CD14-positive monocyte (primary cell): ENCODE data around the gene CSGALNACT2. TPM values are rescaled to one million over a fixed set of nuclear protein-coding genes. Genes with fewer than 3 reads are reported as not detected.

Experiments
- DNase-seq, 3 donors: peaks; one replicate each; pipeline ENCODE4 v3.0.0-alpha.2; 2011 to 2022
- H2AFZ ChIP-seq: 2 replicates; pipeline ENCODE4 v1.6.0; 2012; ENCODE audit warnings: mild to moderate bottlenecking, low read depth, low read length, inconsistent platforms; ENCODE audit not compliant: insufficient read depth, poor library complexity, severe bottlenecking
- H3K27ac ChIP-seq, 2 donors: 1 replicate in 1 of 2; 2 replicates in 1 of 2; pipeline ENCODE4 v1.5.1; 2012 to 2013; ENCODE audit warnings: low read length in 2 of 2, control low read depth in 1 of 2, inconsistent platforms in 1 of 2, low read depth in 1 of 2, mild to moderate bottlenecking in 1 of 2
- H3K27me3 ChIP-seq, 2 donors: one replicate each; pipeline versions ENCODE4 v1.6.0 to v1.6.1; 2011 to 2013; ENCODE audit warnings: low read length in 2 of 2; ENCODE audit not compliant: control insufficient read depth in 2 of 2, insufficient read depth in 2 of 2
- H3K36me3 ChIP-seq, 2 donors: replicated peaks in 1 of 2; 1 replicate in 1 of 2; 2 replicates in 1 of 2; pipeline versions ENCODE4 v1.5.1 to v1.6.1; 2012 to 2013; ENCODE audit warnings: low read length in 2 of 2, control low read depth in 1 of 2, inconsistent platforms in 1 of 2, mild to moderate bottlenecking in 1 of 2; ENCODE audit not compliant: insufficient read depth in 2 of 2, control insufficient read depth in 1 of 2
- H3K4me1 ChIP-seq, 2 donors: 1 replicate in 1 of 2; 2 replicates in 1 of 2; pipeline versions ENCODE4 v1.5.1 to v1.6.1; 2012 to 2013; ENCODE audit warnings: low read length in 2 of 2, control low read depth in 1 of 2, inconsistent platforms in 1 of 2, mild to moderate bottlenecking in 1 of 2, moderate library complexity in 1 of 2; ENCODE audit not compliant: insufficient read depth in 2 of 2, control insufficient read depth in 1 of 2
- H3K4me2 ChIP-seq: replicated peaks from 2 replicates; pipeline ENCODE3; 2012; ENCODE audit warnings: low read length, moderate library complexity, mild to moderate bottlenecking; ENCODE audit not compliant: poor library complexity, severe bottlenecking; ENCODE audit errors: extremely low read depth
- H3K4me3 ChIP-seq, 3 experiments: fragments of 200-600 bp in 1 of 3; sonication (generic) in 1 of 3; replicated peaks in 1 of 3; 1 replicate in 2 of 3; 2 replicates in 1 of 3; pipeline ENCODE4 v1.5.1; 2011 to 2013; ENCODE audit warnings: low read length in 3 of 3, mild to moderate bottlenecking in 3 of 3, control low read depth in 2 of 3, low read depth in 2 of 3, inconsistent platforms in 1 of 3, moderate library complexity in 1 of 3
- H3K79me2 ChIP-seq: 2 replicates; pipeline ENCODE4 v1.6.0; 2012; ENCODE audit warnings: mild to moderate bottlenecking, control low read depth, inconsistent platforms, low read length, moderate library complexity; ENCODE audit not compliant: insufficient read depth
- H3K9ac ChIP-seq: 2 replicates; pipeline ENCODE4 v1.6.0; 2017; ENCODE audit warnings: low read length, mild to moderate bottlenecking; ENCODE audit not compliant: insufficient read depth, poor library complexity, severe bottlenecking
- H3K9me3 ChIP-seq, 2 donors: replicated peaks in 1 of 2; 1 replicate in 1 of 2; 2 replicates in 1 of 2; pipeline versions ENCODE4 v1.5.1 to v1.6.1; 2012 to 2013; ENCODE audit warnings: low read length in 2 of 2, control low read depth in 1 of 2; ENCODE audit not compliant: control insufficient read depth in 1 of 2, insufficient read depth in 1 of 2
- H4K20me1 ChIP-seq: 2 replicates; pipeline ENCODE4 v1.6.0; 2012; ENCODE audit warnings: mild to moderate bottlenecking, low read length, control low read depth, moderate library complexity; ENCODE audit not compliant: insufficient read depth
- H3K27ac Mint-ChIP-seq, 7 donors: one replicate each; pipeline ENCODE4 v1.8.0; 2020; ENCODE audit warnings: mild to moderate bottlenecking in 7 of 7, mixed read lengths in 7 of 7, moderate library complexity in 6 of 7, inconsistent platforms in 2 of 7
- H3K27me3 Mint-ChIP-seq, 3 donors: one replicate each; pipeline ENCODE4 v1.8.0; 2021 to 2022; ENCODE audit warnings: low read depth in 3 of 3, mild to moderate bottlenecking in 3 of 3, mixed read lengths in 3 of 3, moderate library complexity in 3 of 3, inconsistent platforms in 1 of 3
- H3K36me3 Mint-ChIP-seq, 2 donors: one replicate each; pipeline ENCODE4 v1.8.0; 2020; ENCODE audit warnings: mixed read lengths in 2 of 2, inconsistent platforms in 1 of 2, mild to moderate bottlenecking in 1 of 2
- H3K4me1 Mint-ChIP-seq: one replicate; pipeline ENCODE4 v1.8.0; 2020; ENCODE audit warnings: mild to moderate bottlenecking, mixed read lengths
- H3K4me3 Mint-ChIP-seq, 2 donors: one replicate each; pipeline ENCODE4 v1.8.0; 2020; ENCODE audit warnings: mild to moderate bottlenecking in 2 of 2, mixed read lengths in 2 of 2, moderate library complexity in 1 of 2
- H3K9me3 Mint-ChIP-seq, 7 donors: one replicate each; pipeline ENCODE4 v1.8.0; 2020 to 2022; ENCODE audit warnings: mixed read lengths in 7 of 7, mild to moderate bottlenecking in 6 of 7, moderate library complexity in 6 of 7, inconsistent platforms in 2 of 7
- WGBS: methylation state at CpG from one replicate; pipeline ENCODE4 v1.1.5; 2013; ENCODE audit warnings: missing lambda C conversion rate; ENCODE audit not compliant: insufficient coverage; 5-methylcytosine and 5-hydroxymethylcytosine counted together
- intact Hi-C, 2 donors: fragments of 100-400 bp; cut with micrococcal nuclease; formaldehyde crosslinking; loops; one replicate each; pipeline versions ENCODE4 v1.15.0 to v1.15.1; 2023
- polyA plus RNA-seq, 3 donors: library from polyadenylated mRNA; depleted of rRNA in 1 of 3; unstranded in 2 of 3; stranded (reverse) in 1 of 3; fragments of 300-500 nt in 2 of 3; fragments of >200 nt in 1 of 3; fragmentation: Illumina TruSeq in 2 of 3; gene quantifications; 1 replicate in 2 of 3; 2 replicates in 1 of 3; pipeline ENCODE4 v1.2.3, GENCODE V29; 2012 to 2021
- TF ChIP-seq, protein P1 (sequence below): fragments of 200-600 bp; IDR thresholded peaks from one replicate; pipeline ENCODE4 v1.8.0; 2022; ENCODE audit warnings: antibody characterized with exemption, mild to moderate bottlenecking

CSGALNACT2 gene
- polyA plus RNA-seq, 3 donors: 43.7 to 80.1 (median 48.2) TPM

DNA sequence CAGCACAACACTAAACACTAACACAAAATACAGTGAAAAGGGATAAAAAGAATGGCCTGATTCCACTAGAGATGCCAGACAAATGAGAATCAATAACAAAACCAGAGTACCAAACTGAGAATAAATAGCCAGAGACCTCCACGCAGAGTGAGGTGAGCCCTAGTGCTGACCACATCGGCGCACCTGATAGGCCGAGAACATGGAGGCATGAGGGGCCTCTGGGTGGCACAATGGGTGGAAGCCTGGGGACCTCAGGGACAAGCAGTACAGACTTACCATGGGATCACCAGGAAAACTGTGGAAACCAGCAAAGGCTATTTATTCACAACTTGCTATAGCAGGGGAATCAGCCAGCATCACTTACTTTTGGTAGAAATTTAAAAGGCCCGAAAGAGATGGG lies 1.8 kb upstream of the CSGALNACT2 start:
- Mint-ChIP-seq H3K4me3 (peak overlapping the region in 1 of 2 donors; percentile 97), H3K27ac (peak overlapping the region in 3 of 7 donors; percentile 5 to 96 (median 18)), H3K4me1 (peaks cover 55% of the 10 kb centered on the region), H3K36me3 (peaks cover 17 to 18% of the 10 kb centered on the region in 2 donors), H3K9me3 (peaks cover 0 to 2% (median 0%) of the 10 kb centered on the region in 7 donors), H3K27me3 (peaks cover 2 to 4% (median 3%) of the 10 kb centered on the region in 3 donors)
- Histone ChIP-seq H4K20me1 (peaks cover 10% of the 10 kb centered on the region), H3K27ac (no peak overlapping the region), H3K4me1 (peaks cover 40 to 71% of the 10 kb centered on the region in 2 donors), H3K36me3 (no peaks in the 10 kb centered on the region), H3K27me3 (no peaks in the 10 kb centered on the region), H3K4me3 (no peak overlapping the region), H3K4me2 (no peak overlapping the region), H3K9ac (no peak overlapping the region), H2AFZ (no peak overlapping the region), H3K79me2 (peaks cover 58% of the 10 kb centered on the region), H3K9me3 (no peaks in the 10 kb centered on the region)
- intact Hi-C loops: loop anchor here in 1 of 2 donors (5.0 kb wide), 1 partner anchor 36 kb away; no protein-coding TSS in a partner anchor
- 95% methylated on average over 4 of the region's 5 CpGs for WGBS
- DNase-seq: no peak
- TF ChIP-seq, protein P1, sequence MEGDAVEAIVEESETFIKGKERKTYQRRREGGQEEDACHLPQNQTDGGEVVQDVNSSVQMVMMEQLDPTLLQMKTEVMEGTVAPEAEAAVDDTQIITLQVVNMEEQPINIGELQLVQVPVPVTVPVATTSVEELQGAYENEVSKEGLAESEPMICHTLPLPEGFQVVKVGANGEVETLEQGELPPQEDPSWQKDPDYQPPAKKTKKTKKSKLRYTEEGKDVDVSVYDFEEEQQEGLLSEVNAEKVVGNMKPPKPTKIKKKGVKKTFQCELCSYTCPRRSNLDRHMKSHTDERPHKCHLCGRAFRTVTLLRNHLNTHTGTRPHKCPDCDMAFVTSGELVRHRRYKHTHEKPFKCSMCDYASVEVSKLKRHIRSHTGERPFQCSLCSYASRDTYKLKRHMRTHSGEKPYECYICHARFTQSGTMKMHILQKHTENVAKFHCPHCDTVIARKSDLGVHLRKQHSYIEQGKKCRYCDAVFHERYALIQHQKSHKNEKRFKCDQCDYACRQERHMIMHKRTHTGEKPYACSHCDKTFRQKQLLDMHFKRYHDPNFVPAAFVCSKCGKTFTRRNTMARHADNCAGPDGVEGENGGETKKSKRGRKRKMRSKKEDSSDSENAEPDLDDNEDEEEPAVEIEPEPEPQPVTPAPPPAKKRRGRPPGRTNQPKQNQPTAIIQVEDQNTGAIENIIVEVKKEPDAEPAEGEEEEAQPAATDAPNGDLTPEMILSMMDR: no peak

DNA sequence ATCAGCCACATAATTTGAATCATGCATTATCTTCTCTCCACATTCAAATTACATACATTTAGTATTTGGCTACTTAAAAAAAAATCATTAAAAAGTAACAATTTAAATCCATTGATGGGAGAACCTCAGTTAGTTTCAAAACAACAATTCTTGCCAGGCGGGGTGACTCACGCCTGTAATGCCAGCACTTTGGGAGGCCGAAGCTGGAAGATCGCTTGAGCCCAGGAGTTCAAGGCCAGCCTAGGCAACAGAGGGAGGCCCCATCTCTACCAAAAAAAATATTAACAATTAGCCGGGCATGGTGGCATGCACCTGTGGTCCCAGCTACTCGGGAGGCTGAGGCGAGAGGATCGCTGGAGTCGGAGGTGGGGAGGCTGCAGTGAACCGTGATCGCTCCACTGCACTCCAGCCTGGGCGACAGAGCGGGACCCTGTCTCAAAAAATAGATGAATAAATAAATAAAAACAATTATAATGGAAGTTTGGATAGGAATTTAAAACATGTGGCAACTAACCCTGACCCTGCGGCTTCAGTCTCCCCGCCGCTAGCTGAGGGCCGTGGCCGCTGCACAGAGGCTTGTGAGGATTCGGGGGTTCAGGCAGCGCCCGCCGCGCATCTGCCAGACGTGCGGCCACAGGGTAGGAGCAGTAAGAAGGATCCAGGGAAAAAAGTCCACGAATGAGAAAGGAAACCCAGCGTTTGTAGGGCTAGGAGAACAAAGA lies 1.1 kb upstream of the CSGALNACT2 start:
- intact Hi-C loops: loop anchor here in 1 of 2 donors (5.0 kb wide), 1 partner anchor 35 kb away; no protein-coding TSS in a partner anchor
- peak overlapping the region; percentile 69 for H2AFZ ChIP-seq
- Mint-ChIP-seq H3K27ac (peak overlapping the region; percentile 93 to 98 (median 97)), H3K27me3 (peaks cover 0 to 4% (median under 1%) of the 10 kb centered on the region in 3 donors), H3K4me3 (peak overlapping the region; percentile 95 to 97), H3K9me3 (peaks cover 0 to 2% (median 0%) of the 10 kb centered on the region in 7 donors), H3K4me1 (peaks cover 59% of the 10 kb centered on the region), H3K36me3 (peaks cover 17 to 20% of the 10 kb centered on the region in 2 donors)
- H3K79me2 ChIP-seq: peaks cover 65% of the 10 kb centered on the region
- WGBS: 22% methylated on average over 17 of the region's 27 CpGs
- peak in 1 of 3 donors; percentile 39 for DNase-seq
- peak overlapping the region; percentile 58 to 89 (median 77) for H3K4me3 ChIP-seq
- TF ChIP-seq, protein P1: no peak
- no peaks in the 10 kb centered on the region for H3K9me3 ChIP-seq
- H3K27ac ChIP-seq: peak overlapping the region; percentile 88 to 98
- peaks cover 16% of the 10 kb centered on the region for H4K20me1 ChIP-seq
- H3K36me3 ChIP-seq: no peaks in the 10 kb centered on the region
- H3K4me1 ChIP-seq: peaks cover 47 to 78% of the 10 kb centered on the region in 2 donors
- peak overlapping the region; percentile 95 for H3K9ac ChIP-seq
- no peaks in the 10 kb centered on the region for H3K27me3 ChIP-seq
- peak overlapping the region; percentile 78 for H3K4me2 ChIP-seq
